Gastroesophageal sphincter (tissue), 4 donors: Measurements from ENCODE around the gene SUN1. TPM values are rescaled to one million over a fixed set of nuclear protein-coding genes. Genes with fewer than 3 reads are reported as not detected.
"Not testable (repeated sequence)": the region's sequence is repeated elsewhere in the genome, so short reads cannot be mapped to it uniquely, and the experiment has no call there.

ENCODE experiments used
- ATAC-seq: fragments of 150-250 bp; one replicate; pipeline ENCODE4 v1.9.1; 2016; ENCODE audit warnings: mild to moderate bottlenecking, moderate library complexity
- H3K27ac ChIP-seq, 4 donors: fragments of 200-600 bp; sonication (generic) in 3 of 4; 1 replicate in 3 of 4; 2 replicates in 1 of 4; pipeline ENCODE4 v1.5.1; 2016 to 2019
- H3K27me3 ChIP-seq: fragments of 200-600 bp; sonication (generic); one replicate; pipeline ENCODE4 v1.5.1; 2019
- H3K36me3 ChIP-seq, 2 donors: fragments of 200-600 bp; sonication (generic); one replicate each; pipeline ENCODE4 v1.5.1; 2019; ENCODE audit warnings: control low read depth in 1 of 2
- H3K4me1 ChIP-seq, 3 donors: fragments of 200-600 bp; sonication (generic); 1 replicate in 2 of 3; 2 replicates in 1 of 3; pipeline ENCODE4 v1.5.1; 2016 to 2019; ENCODE audit warnings: control low read depth in 2 of 3
- H3K4me3 ChIP-seq, 2 donors: fragments of 200-600 bp; sonication (generic); one replicate each; pipeline ENCODE4 v1.5.1; 2019; ENCODE audit warnings: mild to moderate bottlenecking in 1 of 2, moderate library complexity in 1 of 2
- H3K9me3 ChIP-seq, 3 donors: fragments of 200-600 bp; sonication (generic); one replicate each; pipeline ENCODE4 v1.5.1; 2017 to 2019; ENCODE audit warnings: control low read depth in 2 of 3
- EP300 ChIP-seq: sonication (generic); formaldehyde crosslinking; IDR thresholded peaks from one replicate; pipeline ENCODE4 v1.6.1; 2017; ENCODE audit warnings: antibody characterized with exemption, mild to moderate bottlenecking
- POLR2A ChIP-seq, 2 donors: fragments of 450-650 bp; IDR thresholded peaks; one replicate each; pipeline ENCODE4 v1.6.1; 2017; ENCODE audit warnings: antibody characterized with exemption in 2 of 2, mild to moderate bottlenecking in 2 of 2, moderate library complexity in 1 of 2
- POLR2AphosphoS5 ChIP-seq: sonication (generic); formaldehyde crosslinking; IDR thresholded peaks from one replicate; pipeline ENCODE4 v1.6.1; 2017; ENCODE audit warnings: antibody characterized with exemption
- WGBS, 2 donors: methylation state at CpG; one replicate each; pipeline ENCODE4 v1.1.5; 2018; ENCODE audit warnings: low coverage in 1 of 2; 5-methylcytosine and 5-hydroxymethylcytosine counted together
- total RNA-seq, 4 donors: library from RNA; depleted of rRNA; stranded (reverse); fragments of >200 nt; gene quantifications; one replicate each; pipeline ENCODE4 v1.1.0, GENCODE V29; 2016
- TF ChIP-seq, protein P1 (sequence below), 4 experiments: fragments of 200-600 bp in 2 of 4; fragments of 450-650 bp in 2 of 4; sonication (generic) in 1 of 4; IDR thresholded peaks; one replicate each; pipeline ENCODE4 v1.5.1; 2017 to 2019; ENCODE audit warnings: antibody characterized with exemption in 4 of 4, mild to moderate bottlenecking in 2 of 4, moderate library complexity in 2 of 4

The SUN1 gene
- total RNA-seq, 4 donors from 2014 or later = 151 to 261 (median 231) TPM

- H3K4me1 ChIP-seq = peaks cover 0 to 58% (median 2%) of the 10 kb centered on the region in 3 donors
- no CpG with 5 or more reads among the region's 36 CpGs for WGBS, 2 donors
- no peak for ATAC-seq
- no peak overlapping the region for H3K4me3 ChIP-seq
- H3K27me3 ChIP-seq = no peaks in the 10 kb centered on the region
- H3K27ac ChIP-seq = peak overlapping the region in 1 of 4 donors; percentile 73
- H3K36me3 ChIP-seq = peaks cover 0 to 6% of the 10 kb centered on the region in 2 donors
- H3K9me3 ChIP-seq = no peaks in the 10 kb centered on the region
- TF ChIP-seq POLR2AphosphoS5 (no peak), EP300 (no peak), POLR2A (IDR thresholded peaks at IDR 0.05) (no peak)
- TF ChIP-seq, protein P1, sequence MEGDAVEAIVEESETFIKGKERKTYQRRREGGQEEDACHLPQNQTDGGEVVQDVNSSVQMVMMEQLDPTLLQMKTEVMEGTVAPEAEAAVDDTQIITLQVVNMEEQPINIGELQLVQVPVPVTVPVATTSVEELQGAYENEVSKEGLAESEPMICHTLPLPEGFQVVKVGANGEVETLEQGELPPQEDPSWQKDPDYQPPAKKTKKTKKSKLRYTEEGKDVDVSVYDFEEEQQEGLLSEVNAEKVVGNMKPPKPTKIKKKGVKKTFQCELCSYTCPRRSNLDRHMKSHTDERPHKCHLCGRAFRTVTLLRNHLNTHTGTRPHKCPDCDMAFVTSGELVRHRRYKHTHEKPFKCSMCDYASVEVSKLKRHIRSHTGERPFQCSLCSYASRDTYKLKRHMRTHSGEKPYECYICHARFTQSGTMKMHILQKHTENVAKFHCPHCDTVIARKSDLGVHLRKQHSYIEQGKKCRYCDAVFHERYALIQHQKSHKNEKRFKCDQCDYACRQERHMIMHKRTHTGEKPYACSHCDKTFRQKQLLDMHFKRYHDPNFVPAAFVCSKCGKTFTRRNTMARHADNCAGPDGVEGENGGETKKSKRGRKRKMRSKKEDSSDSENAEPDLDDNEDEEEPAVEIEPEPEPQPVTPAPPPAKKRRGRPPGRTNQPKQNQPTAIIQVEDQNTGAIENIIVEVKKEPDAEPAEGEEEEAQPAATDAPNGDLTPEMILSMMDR (IDR thresholded peaks at IDR 0.05) = no peak
These were observed 89.5 kb downstream of the SUN1 start for GRCh38 chr7:921581-922333.

DNA sequence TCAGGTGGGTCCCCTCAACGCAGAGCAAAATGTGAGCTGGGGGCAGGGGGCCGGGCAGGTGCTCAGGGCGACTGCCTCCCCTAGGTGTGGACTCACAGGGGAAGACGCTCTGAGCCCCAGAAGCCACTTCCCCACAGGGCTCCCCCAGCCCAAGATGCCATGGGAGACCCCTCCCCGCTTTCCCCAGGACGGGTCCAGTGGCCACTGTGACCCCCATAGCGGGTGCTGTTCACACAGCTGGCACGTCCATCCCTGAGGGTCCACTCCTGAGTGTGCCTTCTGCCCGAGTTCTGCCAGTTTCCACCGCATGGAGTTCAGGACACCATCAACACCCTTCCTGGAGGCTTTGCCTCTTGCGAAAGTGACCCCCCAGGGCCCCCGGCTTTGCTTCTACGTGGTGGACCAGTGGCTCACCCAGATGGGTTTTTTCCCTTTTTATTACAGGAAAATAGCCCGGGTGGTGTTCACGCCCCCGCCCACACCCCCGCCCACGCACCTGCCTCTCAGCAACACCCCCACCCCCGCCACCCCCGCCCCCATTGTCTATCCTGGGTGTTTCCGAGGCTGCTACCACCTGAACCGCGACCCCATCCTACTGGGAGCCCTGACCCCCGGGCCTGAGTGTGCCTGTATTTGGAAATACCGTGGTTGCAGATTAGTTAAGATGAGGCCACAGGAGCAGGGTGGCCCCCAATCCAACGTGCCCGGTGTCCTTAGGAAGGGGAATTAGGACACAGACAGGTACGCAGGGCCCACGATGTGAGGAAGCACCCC, 90.2 kb downstream of the SUN1 start:
- H3K27me3 ChIP-seq = no peaks in the 10 kb centered on the region
- WGBS, 2 donors = 73 to 88% methylated on average over 3 to 7 of the region's 29 CpGs
- H3K9me3 ChIP-seq = no peaks in the 10 kb centered on the region
- no peak for ATAC-seq
- peaks cover 0 to 6% of the 10 kb centered on the region in 2 donors for H3K36me3 ChIP-seq
- no peak for TF ChIP-seq EP300
- TF ChIP-seq POLR2A (IDR thresholded peaks at IDR 0.05) = no peak
- TF ChIP-seq POLR2AphosphoS5 = no peak
- TF ChIP-seq, protein P1 (IDR thresholded peaks at IDR 0.05) = no peak
- H3K4me1 ChIP-seq = peaks cover 0 to 59% (median 2%) of the 10 kb centered on the region in 3 donors
- H3K4me3 ChIP-seq = peak overlapping the region in 1 of 2 donors; percentile 1
- peak overlapping the region in 2 of 4 donors; percentile 31 to 73 for H3K27ac ChIP-seq

GRCh38 chr7:923108-924041, 91.1 kb downstream of the SUN1 start:
- H3K9me3 ChIP-seq = no peaks in the 10 kb centered on the region
- no peaks in the 10 kb centered on the region for H3K27me3 ChIP-seq
- peak overlapping the region in 1 of 2 donors; percentile 1 for H3K4me3 ChIP-seq
- peaks cover 0 to 64% (median 2%) of the 10 kb centered on the region in 3 donors for H3K4me1 ChIP-seq
- peak overlapping the region in 3 of 4 donors; percentile 31 to 73 (median 38) for H3K27ac ChIP-seq
- WGBS, 2 donors = 60% methylated on average over 1 of the region's 40 CpGs; no CpG with 5 or more reads in 1 of the 2 donors
- H3K36me3 ChIP-seq = peaks cover 0 to 6% of the 10 kb centered on the region in 2 donors
- TF ChIP-seq EP300 = no peak
- TF ChIP-seq POLR2AphosphoS5 = no peak
- TF ChIP-seq, protein P1 (IDR thresholded peaks at IDR 0.05) = no peak
- no peak for TF ChIP-seq POLR2A (IDR thresholded peaks at IDR 0.05)
- peak; percentile 46 for ATAC-seq

- H3K36me3 ChIP-seq, ATAC-seq: not testable (repeated sequence)
- peak overlapping the region in 1 of 4 donors; percentile 73 for H3K27ac ChIP-seq
These were observed 91.8 kb downstream of the SUN1 start for GRCh38 chr7:924042-924441.

More at GRCh38 chr7:924042-924441, 91.8 kb downstream of the SUN1 start:
- WGBS, 2 donors = 85% methylated on average over 4 of the region's 25 CpGs; no CpG with 5 or more reads in 1 of the 2 donors
- H3K27me3 ChIP-seq, H3K9me3 ChIP-seq, H3K4me3 ChIP-seq: not testable (repeated sequence)
- H3K4me1 ChIP-seq = peaks cover 0 to 71% (median 2%) of the 10 kb centered on the region in 3 donors

Other genes with a start within 250 kb of the SUN1 start
- gene DNAAF5, start 105.8 kb upstream of the SUN1 start, total RNA-seq = 10 to 100 TPM; 17.4 to 36.4 (median 21.7) TPM
- gene PRKAR1B, start 105.2 kb upstream of the SUN1 start, total RNA-seq = 10 to 100 TPM; 11.6 to 39.1 (median 24.8) TPM
- 10 to 100 TPM; 18.4 to 34.8 (median 28.7) TPM for gene GET4, start 44.1 kb downstream of the SUN1 start, total RNA-seq
- 100 to 1,000 TPM in 1 of 4 donors, 10 to 100 TPM in 3; 44.8 to 106 (median 60.1) TPM for gene ADAP1, start 122.2 kb downstream of the SUN1 start, total RNA-seq
- 10 to 100 TPM in 3 of 4 donors, 1 to 10 TPM in 1; 6.0 to 16.7 (median 12.0) TPM for gene COX19, start 143.1 kb downstream of the SUN1 start, total RNA-seq
- not detected for gene CYP2W1, start 150.7 kb downstream of the SUN1 start, total RNA-seq
- gene GPR146, start 212.1 kb downstream of the SUN1 start, total RNA-seq = 10 to 100 TPM; 13.6 to 27.9 (median 16.3) TPM